GM18951 (cell line): Measurements from ENCODE around the gene PIP4K2A.

ENCODE experiments used
- POLR2A ChIP-seq: IDR thresholded peaks from 4 replicates; pipeline ENCODE4 v1.6.1; 2011; ENCODE audit warnings: mild to moderate bottlenecking; ENCODE audit not compliant: insufficient read length, insufficient read depth; ENCODE audit errors: extremely low read depth
- in situ Hi-C: fragments of 300-500 bp; cut with MboI; formaldehyde crosslinking; loops from one replicate; pipeline ENCODE4 v1.12.0; 2022; ENCODE audit warnings: low sequenced_read_pairs, mixed read lengths, inconsistent platforms; ENCODE audit not compliant: unreplicated experiment

Gene PIP4K2A

DNA sequence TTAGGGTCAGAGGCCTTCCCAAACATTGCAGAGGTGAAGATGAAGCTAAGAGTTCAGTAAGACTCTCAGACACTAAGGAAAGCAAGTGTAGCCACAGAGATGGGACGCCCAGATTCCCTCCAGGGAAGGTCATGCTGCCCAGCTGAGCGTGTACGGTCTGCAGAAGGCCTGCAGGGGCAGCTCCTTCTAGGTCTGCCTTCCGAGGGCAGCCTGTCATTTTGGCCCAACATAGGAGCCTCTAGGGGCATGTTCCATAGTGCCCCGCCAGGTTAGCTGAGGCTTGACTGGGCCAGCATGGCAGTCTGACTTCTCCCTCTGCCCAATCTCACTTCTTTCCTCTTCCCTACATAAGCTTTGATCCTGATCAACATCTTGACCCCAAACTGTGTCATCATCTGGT is 130.7 kb downstream of the PIP4K2A start:
- in situ Hi-C loops = loop anchor here (10.0 kb wide), 1 partner anchor 401 kb away; no protein-coding TSS in a partner anchor
- no peak for TF ChIP-seq POLR2A

- in situ Hi-C loops = loop anchor here (10.0 kb wide), 1 partner anchor 403 kb away; no protein-coding TSS in a partner anchor
- no peak for TF ChIP-seq POLR2A
These were observed 132.9 kb downstream of the PIP4K2A start for GRCh38 chr10:22581461-22581860.

DNA sequence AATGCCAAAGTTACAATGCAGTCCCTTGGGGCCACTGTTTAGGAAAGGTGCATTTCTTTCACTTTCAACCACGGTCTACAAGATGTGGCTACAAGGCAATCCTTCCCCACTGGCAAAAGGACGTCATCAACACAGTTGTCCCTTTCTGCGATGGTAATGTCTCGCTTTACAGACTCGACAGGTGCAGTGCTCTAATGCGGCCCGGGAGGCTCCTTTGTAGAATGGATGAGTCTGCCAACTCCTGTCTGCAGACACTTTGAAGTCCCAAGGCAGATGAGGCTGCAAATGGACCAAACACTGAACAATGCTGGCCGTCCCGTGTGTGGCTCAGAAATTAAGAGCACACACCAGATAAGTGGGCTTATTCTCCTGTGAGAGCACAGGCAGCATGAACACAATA is 133.7 kb downstream of the PIP4K2A start:
- TF ChIP-seq POLR2A = no peak
- in situ Hi-C loops = loop anchor here (10.0 kb wide), 1 partner anchor 404 kb away; no protein-coding TSS in a partner anchor

DNA sequence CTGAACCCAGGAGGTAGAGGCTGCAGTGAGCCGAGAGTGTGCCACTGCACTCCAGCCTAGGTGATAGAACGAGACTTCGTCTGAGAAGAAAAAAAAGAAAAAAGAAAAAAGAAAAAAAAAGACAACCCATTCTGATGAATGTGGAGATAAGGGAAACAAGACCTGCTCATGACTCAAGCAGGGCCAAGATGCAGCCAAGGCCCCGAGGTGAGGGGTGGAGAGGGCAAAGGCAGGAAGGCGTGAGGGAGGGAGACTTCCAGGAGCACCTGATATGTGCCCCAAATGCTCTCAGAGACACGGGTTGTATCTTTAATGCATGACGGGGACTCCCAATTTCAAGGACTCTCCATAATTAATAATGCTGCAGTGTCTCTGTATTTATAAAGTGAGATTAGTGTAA is 134.6 kb downstream of the PIP4K2A start:
- in situ Hi-C loops = loop anchor here (10.0 kb wide), 1 partner anchor 405 kb away; no protein-coding TSS in a partner anchor
- no peak for TF ChIP-seq POLR2A

- in situ Hi-C loops = loop anchor here (25.0 kb wide), 1 partner anchor 587 kb away; no protein-coding TSS in a partner anchor
- no peak for TF ChIP-seq POLR2A
These were observed 140.4 kb downstream of the PIP4K2A start for GRCh38 chr10:22573820-22574569.

DNA sequence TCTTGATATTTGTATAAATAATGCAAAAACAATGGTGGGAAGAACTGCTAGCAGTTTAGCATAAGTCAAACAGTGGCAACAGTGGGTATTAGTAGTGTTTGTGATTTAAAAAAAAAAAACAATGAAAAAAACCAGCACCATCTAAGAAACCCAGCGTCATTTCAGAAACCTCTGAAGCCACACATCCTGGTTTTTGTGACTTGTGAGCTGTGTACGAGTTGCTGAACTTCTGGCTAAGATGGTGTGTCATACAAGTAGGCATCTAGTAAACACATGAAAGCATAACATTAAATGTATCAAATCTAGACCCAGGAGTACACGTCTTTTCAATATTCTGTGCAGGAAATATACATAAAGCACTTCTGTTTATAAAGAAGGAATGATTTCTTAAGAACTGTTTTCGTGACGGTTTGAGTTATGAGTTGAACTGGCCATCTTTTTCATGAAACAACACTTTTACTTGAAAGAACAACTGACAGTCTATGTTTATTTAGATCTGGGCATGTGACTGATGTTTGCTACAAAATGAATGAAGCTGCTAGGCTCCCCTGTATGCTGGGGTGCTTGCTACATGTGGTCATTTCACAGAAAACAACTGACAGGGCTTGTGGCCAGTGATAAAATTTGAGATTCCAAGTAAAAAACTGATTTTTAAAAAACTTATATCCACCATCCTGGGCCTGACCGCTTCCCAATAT is 143.5 kb downstream of the PIP4K2A start:
- no peak for TF ChIP-seq POLR2A

GRCh38 chr10:22570234-22570633 is 144.1 kb downstream of the PIP4K2A start:
- in situ Hi-C loops = loop anchor here (25.0 kb wide), 1 partner anchor 583 kb away; no protein-coding TSS in a partner anchor
- no peak for TF ChIP-seq POLR2A

More for the DNA sequence above, 143.5 kb downstream of the PIP4K2A start:
- in situ Hi-C loops = loop anchor here (25.0 kb wide), 1 partner anchor 584 kb away; no protein-coding TSS in a partner anchor

- TF ChIP-seq POLR2A = no peak
- in situ Hi-C loops = loop anchor here (25.0 kb wide), 1 partner anchor 582 kb away; no protein-coding TSS in a partner anchor
These were observed 145.4 kb downstream of the PIP4K2A start for GRCh38 chr10:22568928-22569327.

DNA sequence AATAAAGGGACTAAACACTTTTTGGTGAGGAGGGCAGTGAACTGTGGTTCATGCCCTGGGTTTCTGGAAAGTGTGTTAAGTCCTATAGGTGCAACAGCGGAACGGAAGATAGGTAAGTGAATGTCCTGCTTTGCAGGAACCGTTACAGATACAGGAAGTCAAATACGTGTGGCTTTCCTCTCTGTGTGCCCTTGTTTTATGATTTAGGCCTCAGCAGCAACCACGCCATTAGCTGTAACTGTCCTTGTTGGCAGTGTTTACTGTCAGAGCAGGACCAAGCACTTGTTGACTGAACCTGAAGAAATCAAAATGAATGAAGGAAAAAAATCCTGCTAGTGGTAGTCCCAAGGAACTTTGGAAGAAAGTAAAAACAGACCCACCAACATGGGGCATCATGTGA is 150.3 kb downstream of the PIP4K2A start:
- no peak for TF ChIP-seq POLR2A
- in situ Hi-C loops = loop anchor here (25.0 kb wide), 1 partner anchor 577 kb away; no protein-coding TSS in a partner anchor

DNA sequence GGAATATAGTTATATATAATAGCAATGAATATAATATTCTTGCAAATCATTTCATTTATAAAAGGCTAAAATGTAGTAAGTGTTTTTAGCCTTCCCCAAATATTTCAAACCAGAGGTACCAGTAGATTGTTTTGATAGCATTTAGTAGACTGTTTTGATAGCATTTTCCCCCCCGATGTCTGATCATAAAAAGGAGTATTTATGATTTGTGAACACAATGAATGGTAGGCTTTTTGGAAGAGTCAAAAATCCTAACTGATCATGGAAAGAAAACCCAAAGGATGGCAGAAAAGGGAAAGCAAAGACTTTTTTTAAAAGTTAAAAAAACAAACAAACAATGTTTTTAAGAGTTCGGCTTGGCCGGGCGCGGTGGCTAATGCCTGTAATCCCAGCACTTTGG is 152.5 kb downstream of the PIP4K2A start:
- no peak for TF ChIP-seq POLR2A
- in situ Hi-C loops = loop anchor here (25.0 kb wide), 1 partner anchor 575 kb away; no protein-coding TSS in a partner anchor

DNA sequence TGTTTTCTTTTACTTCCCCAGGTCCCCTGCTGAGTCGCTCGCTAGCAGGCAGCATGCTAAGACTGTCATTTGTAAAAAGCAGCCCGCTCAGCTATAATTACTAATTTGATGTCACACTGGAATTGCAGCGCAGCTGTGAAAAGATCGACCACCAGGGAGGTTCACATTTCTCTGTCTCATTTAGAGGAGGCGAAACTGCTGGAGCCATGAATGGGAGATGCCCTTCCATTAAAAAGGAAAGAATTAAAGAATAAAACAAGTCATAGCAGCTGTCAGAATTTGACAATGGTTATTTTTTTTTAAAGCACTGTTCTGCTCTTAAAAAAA is 153.5 kb downstream of the PIP4K2A start:
- TF ChIP-seq POLR2A = no peak
- in situ Hi-C loops = loop anchor here (25.0 kb wide), 1 partner anchor 574 kb away; no protein-coding TSS in a partner anchor

DNA sequence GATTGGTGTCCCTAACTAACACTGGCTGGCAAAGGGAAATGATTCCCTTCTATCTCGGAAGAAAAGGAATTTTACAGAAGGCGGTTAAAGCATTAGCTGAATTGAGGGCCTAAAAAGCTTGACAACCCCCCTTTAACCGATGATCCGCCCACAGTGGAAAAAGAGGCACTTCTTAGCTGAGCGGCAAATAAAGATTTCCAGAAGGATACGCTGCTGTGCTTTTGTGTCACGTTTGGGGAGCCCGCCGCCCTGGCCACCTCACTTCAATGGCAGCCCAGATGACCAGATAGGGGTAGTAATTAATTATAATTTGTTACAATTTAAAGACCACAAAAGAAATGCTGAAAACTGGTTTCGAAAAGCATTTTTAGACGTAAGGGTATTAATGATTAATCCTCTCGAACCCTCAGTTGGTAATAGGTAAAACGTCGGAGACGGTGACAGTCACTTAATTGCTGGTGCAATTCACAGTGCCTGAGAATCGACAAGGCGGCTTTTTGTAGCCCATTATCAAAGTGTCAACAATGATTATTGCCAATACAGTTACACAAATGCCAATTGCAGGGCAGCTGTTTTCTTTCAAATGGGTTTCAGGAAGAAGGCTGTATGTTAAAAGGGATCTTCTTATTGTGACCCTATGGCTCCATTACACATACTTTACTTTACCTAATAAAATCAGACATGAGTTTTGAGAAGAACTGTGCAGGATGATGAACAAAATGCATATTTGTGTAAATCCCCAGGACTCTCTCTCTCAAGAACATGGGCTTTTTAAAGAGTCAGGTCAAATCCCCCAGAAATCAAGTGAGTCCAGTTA is 154.1 kb downstream of the PIP4K2A start:
- no peak for TF ChIP-seq POLR2A
- in situ Hi-C loops = loop anchor here (25.0 kb wide), 1 partner anchor 573 kb away; no protein-coding TSS in a partner anchor
